ENCODE results near the gene LRRC14B.

The LRRC14B gene

GRCh38 chr5:191036-191948 lies at the start of gene LRRC14B:
Gene LRRC14B, plus strand, starts transcription at chr5:191495. Its CDS starts 44 bp downstream, at chr5:191539.
- Histone ChIP-seq H3K4me1 (ENCODE audit: control insufficient read depth, insufficient read depth, low read length) (peaks cover 9% of the 10 kb centered on the region), H3K27ac (ENCODE audit: low read depth, low read length) (peak within 1 kb of the TSS; percentile 27), H3K9ac (ENCODE audit: low read length) (no peak within 1 kb of the TSS), H3K36me3 (ENCODE audit: control insufficient read depth, insufficient read depth, low read length) (no peaks in the 10 kb centered on the region), H3K27me3 (ENCODE audit: control insufficient read depth, insufficient read depth, low read length) (peaks cover 8% of the 10 kb centered on the region), H3K4me3 (ENCODE audit: low read length) (peak within 1 kb of the TSS; percentile 25)

- H3K27ac ChIP-seq (ENCODE audit: low read depth, low read length) = no peak overlapping the region
- H3K36me3 ChIP-seq (ENCODE audit: control insufficient read depth, insufficient read depth, low read length) = no peaks in the 10 kb centered on the region
- H3K4me3 ChIP-seq (ENCODE audit: low read length) = no peak overlapping the region
- no peak overlapping the region for H3K9ac ChIP-seq (ENCODE audit: low read length)
- H3K27me3 ChIP-seq (ENCODE audit: control insufficient read depth, insufficient read depth, low read length) = no peaks in the 10 kb centered on the region
- H3K4me1 ChIP-seq (ENCODE audit: control insufficient read depth, insufficient read depth, low read length) = no peaks in the 10 kb centered on the region
Observed at GRCh38 chr5:141761-142160, 49.5 kb upstream of the LRRC14B start.

GRCh38 chr5:142246-142810 lies 49.0 kb upstream of the LRRC14B start:
- H3K9ac ChIP-seq (ENCODE audit: low read length) = no peak overlapping the region
- no peaks in the 10 kb centered on the region for H3K4me1 ChIP-seq (ENCODE audit: control insufficient read depth, insufficient read depth, low read length)
- no peak overlapping the region for H3K27ac ChIP-seq (ENCODE audit: low read depth, low read length)
- H3K27me3 ChIP-seq (ENCODE audit: control insufficient read depth, insufficient read depth, low read length) = no peaks in the 10 kb centered on the region
- no peak overlapping the region for H3K4me3 ChIP-seq (ENCODE audit: low read length)
- H3K36me3 ChIP-seq (ENCODE audit: control insufficient read depth, insufficient read depth, low read length) = no peaks in the 10 kb centered on the region

GRCh38 chr5:143041-143440 lies 48.3 kb upstream of the LRRC14B start:
- no peak overlapping the region for H3K27ac ChIP-seq (ENCODE audit: low read depth, low read length)
- H3K36me3 ChIP-seq (ENCODE audit: control insufficient read depth, insufficient read depth, low read length) = no peaks in the 10 kb centered on the region
- no peaks in the 10 kb centered on the region for H3K4me1 ChIP-seq (ENCODE audit: control insufficient read depth, insufficient read depth, low read length)
- H3K27me3 ChIP-seq (ENCODE audit: control insufficient read depth, insufficient read depth, low read length) = no peaks in the 10 kb centered on the region
- H3K4me3 ChIP-seq (ENCODE audit: low read length) = no peak overlapping the region
- H3K9ac ChIP-seq (ENCODE audit: low read length) = no peak overlapping the region

GRCh38 chr5:144941-145340 lies 46.4 kb upstream of the LRRC14B start:
- H3K4me1 ChIP-seq (ENCODE audit: control insufficient read depth, insufficient read depth, low read length) = no peaks in the 10 kb centered on the region
- H3K9ac ChIP-seq (ENCODE audit: low read length) = no peak overlapping the region
- H3K27ac ChIP-seq (ENCODE audit: low read depth, low read length) = no peak overlapping the region
- no peak overlapping the region for H3K4me3 ChIP-seq (ENCODE audit: low read length)
- H3K36me3 ChIP-seq (ENCODE audit: control insufficient read depth, insufficient read depth, low read length) = no peaks in the 10 kb centered on the region
- H3K27me3 ChIP-seq (ENCODE audit: control insufficient read depth, insufficient read depth, low read length) = no peaks in the 10 kb centered on the region

- Histone ChIP-seq H3K4me1 (ENCODE audit: control insufficient read depth, insufficient read depth, low read length) (no peaks in the 10 kb centered on the region), H3K9ac (ENCODE audit: low read length) (no peak overlapping the region), H3K36me3 (ENCODE audit: control insufficient read depth, insufficient read depth, low read length) (no peaks in the 10 kb centered on the region), H3K27ac (ENCODE audit: low read depth, low read length) (no peak overlapping the region), H3K4me3 (ENCODE audit: low read length) (no peak overlapping the region), H3K27me3 (ENCODE audit: control insufficient read depth, insufficient read depth, low read length) (no peaks in the 10 kb centered on the region)
Observed at GRCh38 chr5:145585-146323, 45.5 kb upstream of the LRRC14B start.

- Histone ChIP-seq H3K27me3 (ENCODE audit: control insufficient read depth, insufficient read depth, low read length) (no peaks in the 10 kb centered on the region), H3K4me1 (ENCODE audit: control insufficient read depth, insufficient read depth, low read length) (no peaks in the 10 kb centered on the region), H3K9ac (ENCODE audit: low read length) (no peak overlapping the region), H3K36me3 (ENCODE audit: control insufficient read depth, insufficient read depth, low read length) (no peaks in the 10 kb centered on the region), H3K4me3 (ENCODE audit: low read length) (no peak overlapping the region), H3K27ac (ENCODE audit: low read depth, low read length) (no peak overlapping the region)
Observed at GRCh38 chr5:147751-148150, 43.5 kb upstream of the LRRC14B start.

GRCh38 chr5:149745-150485 lies 41.4 kb upstream of the LRRC14B start:
- Histone ChIP-seq H3K4me3 (ENCODE audit: low read length) (no peak overlapping the region), H3K27ac (ENCODE audit: low read depth, low read length) (no peak overlapping the region), H3K4me1 (ENCODE audit: control insufficient read depth, insufficient read depth, low read length) (no peaks in the 10 kb centered on the region), H3K36me3 (ENCODE audit: control insufficient read depth, insufficient read depth, low read length) (no peaks in the 10 kb centered on the region), H3K27me3 (ENCODE audit: control insufficient read depth, insufficient read depth, low read length) (no peaks in the 10 kb centered on the region), H3K9ac (ENCODE audit: low read length) (no peak overlapping the region)

- Histone ChIP-seq H3K4me3 (ENCODE audit: low read length) (no peak overlapping the region), H3K36me3 (ENCODE audit: control insufficient read depth, insufficient read depth, low read length) (no peaks in the 10 kb centered on the region), H3K27me3 (ENCODE audit: control insufficient read depth, insufficient read depth, low read length) (no peaks in the 10 kb centered on the region), H3K4me1 (ENCODE audit: control insufficient read depth, insufficient read depth, low read length) (no peaks in the 10 kb centered on the region), H3K9ac (ENCODE audit: low read length) (no peak overlapping the region), H3K27ac (ENCODE audit: low read depth, low read length) (no peak overlapping the region)
Observed at GRCh38 chr5:150746-151145, 40.5 kb upstream of the LRRC14B start.

GRCh38 chr5:152077-152476 lies 39.2 kb upstream of the LRRC14B start:
- Histone ChIP-seq H3K27me3 (ENCODE audit: control insufficient read depth, insufficient read depth, low read length) (no peaks in the 10 kb centered on the region), H3K4me3 (ENCODE audit: low read length) (no peak overlapping the region), H3K27ac (ENCODE audit: low read depth, low read length) (no peak overlapping the region)

GRCh38 chr5:153256-153655 lies 38.0 kb upstream of the LRRC14B start:
- no peaks in the 10 kb centered on the region for H3K36me3 ChIP-seq (ENCODE audit: control insufficient read depth, insufficient read depth, low read length)
- no peak overlapping the region for H3K27ac ChIP-seq (ENCODE audit: low read depth, low read length)
- H3K4me1 ChIP-seq (ENCODE audit: control insufficient read depth, insufficient read depth, low read length) = no peaks in the 10 kb centered on the region
- H3K9ac ChIP-seq (ENCODE audit: low read length) = no peak overlapping the region
- H3K4me3 ChIP-seq (ENCODE audit: low read length) = no peak overlapping the region
- no peaks in the 10 kb centered on the region for H3K27me3 ChIP-seq (ENCODE audit: control insufficient read depth, insufficient read depth, low read length)

More at GRCh38 chr5:152077-152476, 39.2 kb upstream of the LRRC14B start:
- Histone ChIP-seq H3K4me1 (ENCODE audit: control insufficient read depth, insufficient read depth, low read length) (no peaks in the 10 kb centered on the region), H3K9ac (ENCODE audit: low read length) (no peak overlapping the region), H3K36me3 (ENCODE audit: control insufficient read depth, insufficient read depth, low read length) (no peaks in the 10 kb centered on the region)

- Histone ChIP-seq H3K4me3 (ENCODE audit: low read length) (no peak overlapping the region), H3K36me3 (ENCODE audit: control insufficient read depth, insufficient read depth, low read length) (no peaks in the 10 kb centered on the region), H3K27me3 (ENCODE audit: control insufficient read depth, insufficient read depth, low read length) (no peaks in the 10 kb centered on the region), H3K27ac (ENCODE audit: low read depth, low read length) (no peak overlapping the region), H3K9ac (ENCODE audit: low read length) (no peak overlapping the region), H3K4me1 (ENCODE audit: control insufficient read depth, insufficient read depth, low read length) (no peaks in the 10 kb centered on the region)
Observed at GRCh38 chr5:154236-154635, 37.1 kb upstream of the LRRC14B start.

Data from rectal smooth muscle tissue (tissue), 1 donor.